HG03159 (cell line): Measurements from ENCODE around the gene SPRED2.

Source experiments
- ATAC-seq: cut with Tn5 transposase; IDR thresholded peaks from one replicate; pipeline ENCODE4 v1.9.1; 2021; ENCODE audit warnings: mild to moderate bottlenecking, moderate library complexity; ENCODE audit not compliant: unreplicated experiment

The SPRED2 gene

GRCh38 chr2:65442420-65443020, 10.1 kb upstream of the SPRED2 start:
- no peak for ATAC-seq

GRCh38 chr2:65438137-65438899, 5.9 kb upstream of the SPRED2 start:
- ATAC-seq = no peak

- ATAC-seq = no peak
These were observed 5.2 kb upstream of the SPRED2 start for GRCh38 chr2:65437392-65438135.

GRCh38 chr2:65436824-65437221, 4.4 kb upstream of the SPRED2 start:
- peak; percentile 63 for ATAC-seq

GRCh38 chr2:65436169-65436823, 3.9 kb upstream of the SPRED2 start:
- peak; percentile 26 for ATAC-seq

- ATAC-seq = peak; percentile 23
These were observed 3.3 kb upstream of the SPRED2 start for GRCh38 chr2:65435625-65436168.

GRCh38 chr2:65434592-65435241, 2.3 kb upstream of the SPRED2 start:
- ATAC-seq = no peak

GRCh38 chr2:65431421-65432226, 775 bp downstream of the SPRED2 start:
- ATAC-seq = peak; percentile 45

- peak; percentile 24 for ATAC-seq
These were observed 1.6 kb downstream of the SPRED2 start for GRCh38 chr2:65430603-65431420.

- peak; percentile 19 for ATAC-seq
These were observed 2.4 kb downstream of the SPRED2 start for GRCh38 chr2:65429786-65430602.

GRCh38 chr2:65427532-65427931, 4.9 kb downstream of the SPRED2 start:
- ATAC-seq = no peak

GRCh38 chr2:65425276-65425675, 7.1 kb downstream of the SPRED2 start:
- ATAC-seq = no peak

- no peak for ATAC-seq
These were observed 8.0 kb downstream of the SPRED2 start for GRCh38 chr2:65424391-65424790.

- ATAC-seq = no peak
These were observed 11.0 kb downstream of the SPRED2 start for GRCh38 chr2:65421432-65421748.

GRCh38 chr2:65420712-65421431, 11.5 kb downstream of the SPRED2 start:
- ATAC-seq = peak; percentile 51

GRCh38 chr2:65417509-65418085, 14.8 kb downstream of the SPRED2 start:
- no peak for ATAC-seq

GRCh38 chr2:65416945-65417344, 15.5 kb downstream of the SPRED2 start:
- no peak for ATAC-seq
